ENCODE data around the gene ROCK2.

GRCh38 chr2:11245322-11245721 lies 99.1 kb downstream of the ROCK2 start:
- TF ChIP-seq, protein P1, sequence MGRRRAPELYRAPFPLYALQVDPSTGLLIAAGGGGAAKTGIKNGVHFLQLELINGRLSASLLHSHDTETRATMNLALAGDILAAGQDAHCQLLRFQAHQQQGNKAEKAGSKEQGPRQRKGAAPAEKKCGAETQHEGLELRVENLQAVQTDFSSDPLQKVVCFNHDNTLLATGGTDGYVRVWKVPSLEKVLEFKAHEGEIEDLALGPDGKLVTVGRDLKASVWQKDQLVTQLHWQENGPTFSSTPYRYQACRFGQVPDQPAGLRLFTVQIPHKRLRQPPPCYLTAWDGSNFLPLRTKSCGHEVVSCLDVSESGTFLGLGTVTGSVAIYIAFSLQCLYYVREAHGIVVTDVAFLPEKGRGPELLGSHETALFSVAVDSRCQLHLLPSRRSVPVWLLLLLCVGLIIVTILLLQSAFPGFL (CRISPR knock-in tag; IDR thresholded peaks at IDR 0.05; ENCODE audit: borderline replicate concordance) = no peak
- TF ChIP-seq NR3C1 (CRISPR knock-in tag; conservative IDR thresholded peaks at IDR 0.05; ENCODE audit: low read depth) (no peak), FOXK1 (CRISPR knock-in tag; IDR thresholded peaks at IDR 0.05) (no peak), JUN (CRISPR knock-in tag; IDR thresholded peaks at IDR 0.05) (no peak)
- TF ChIP-seq, protein P2, sequence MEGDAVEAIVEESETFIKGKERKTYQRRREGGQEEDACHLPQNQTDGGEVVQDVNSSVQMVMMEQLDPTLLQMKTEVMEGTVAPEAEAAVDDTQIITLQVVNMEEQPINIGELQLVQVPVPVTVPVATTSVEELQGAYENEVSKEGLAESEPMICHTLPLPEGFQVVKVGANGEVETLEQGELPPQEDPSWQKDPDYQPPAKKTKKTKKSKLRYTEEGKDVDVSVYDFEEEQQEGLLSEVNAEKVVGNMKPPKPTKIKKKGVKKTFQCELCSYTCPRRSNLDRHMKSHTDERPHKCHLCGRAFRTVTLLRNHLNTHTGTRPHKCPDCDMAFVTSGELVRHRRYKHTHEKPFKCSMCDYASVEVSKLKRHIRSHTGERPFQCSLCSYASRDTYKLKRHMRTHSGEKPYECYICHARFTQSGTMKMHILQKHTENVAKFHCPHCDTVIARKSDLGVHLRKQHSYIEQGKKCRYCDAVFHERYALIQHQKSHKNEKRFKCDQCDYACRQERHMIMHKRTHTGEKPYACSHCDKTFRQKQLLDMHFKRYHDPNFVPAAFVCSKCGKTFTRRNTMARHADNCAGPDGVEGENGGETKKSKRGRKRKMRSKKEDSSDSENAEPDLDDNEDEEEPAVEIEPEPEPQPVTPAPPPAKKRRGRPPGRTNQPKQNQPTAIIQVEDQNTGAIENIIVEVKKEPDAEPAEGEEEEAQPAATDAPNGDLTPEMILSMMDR (IDR thresholded peaks at IDR 0.05) = no peak
- TF ChIP-seq, protein P3, sequence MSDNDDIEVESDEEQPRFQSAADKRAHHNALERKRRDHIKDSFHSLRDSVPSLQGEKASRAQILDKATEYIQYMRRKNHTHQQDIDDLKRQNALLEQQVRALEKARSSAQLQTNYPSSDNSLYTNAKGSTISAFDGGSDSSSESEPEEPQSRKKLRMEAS (CRISPR knock-in tag; IDR thresholded peaks at IDR 0.05) = no peak

Measured in WTC11 (cell line).